K562 (cell line): ENCODE measurements around the gene TNFRSF13B. TPM values are rescaled to one million over a fixed set of nuclear protein-coding genes. Genes with fewer than 3 reads are reported as not detected.

Experiments
- ATAC-seq: fragments of 200-7000 bp; cut with Tn5 transposase; 3 replicates; pipeline ENCODE4 v1.9.1; 2020; ENCODE audit warnings: moderate library complexity
- BruUV-seq: library from RNA; stranded (reverse); fragments of 400-500 nt; replicated peaks from 2 replicates; lab custom pipeline; 2021; lab: Mats Ljungman, UMichigan
- CTCF ChIA-PET: fragments of 300-600 bp; formaldehyde crosslinking; extraction: SDS; loops from one replicate; lab custom pipeline; 2021; ENCODE audit warnings: low intra/inter-chr PET ratio; lab: Yijun Ruan, JAX
- POLR2A ChIA-PET: fragments of 300-600, 350-650 bp; sonication (Branson Sonifier 250); formaldehyde crosslinking; extraction: SDS; loops from one replicate; lab custom pipeline; 2021; ENCODE audit warnings: antibody characterized with exemption, inconsistent platforms; lab: Yijun Ruan, JAX
- DNase-seq, 4 experiments: peaks; one replicate each; pipeline versions ENCODE4 v3.0.0 to v3.0.0-alpha.2; 2011 to 2018; ENCODE audit warnings: low spot score in 3 of 4, mixed read lengths in 3 of 4; ENCODE audit errors: extremely low read depth in 1 of 4
- FAIRE-seq: peaks from 2 replicates; lab custom pipeline; 2011; peaks lifted over from hg19 to GRCh38; lab: Jason Lieb, UNC
- H2AFZ ChIP-seq: 2 replicates; pipeline ENCODE4 v1.6.0; 2011; ENCODE audit warnings: low read depth, low read length, control low read depth, inconsistent platforms
- H3K27ac ChIP-seq: fragments of 200-600 bp; 3 replicates; pipeline ENCODE4 v1.8.0; 2011; ENCODE audit warnings: low read depth, mild to moderate bottlenecking, control low read depth, inconsistent platforms, low read length, moderate library complexity, mixed read lengths; ENCODE audit errors: extremely low read depth
- H3K27me3 ChIP-seq, 2 experiments: fragments of 300-600 bp in 1 of 2; 2 replicates in 1 of 2; 3 replicates in 1 of 2; pipeline versions ENCODE4 v1.6.0 to v1.8.0; 2011; ENCODE audit warnings: inconsistent platforms in 2 of 2, low read length in 2 of 2, mild to moderate bottlenecking in 1 of 2, mixed read lengths in 1 of 2, moderate library complexity in 1 of 2; ENCODE audit not compliant: control insufficient read depth in 2 of 2, insufficient read depth in 2 of 2
- H3K36me3 ChIP-seq: fragments of 300-600 bp; 3 replicates; pipeline ENCODE4 v1.8.0; 2011; ENCODE audit warnings: mild to moderate bottlenecking, low read length, inconsistent platforms; ENCODE audit not compliant: control insufficient read depth, insufficient read depth
- H3K4me1 ChIP-seq, 2 experiments: fragments of 200-600 bp in 1 of 2; replicated peaks in 1 of 2; 2 replicates in 1 of 2; 3 replicates in 1 of 2; pipeline versions ENCODE4 v1.5.1 to v1.8.0; 2011; ENCODE audit warnings: inconsistent platforms in 2 of 2, low read length in 2 of 2, mild to moderate bottlenecking in 1 of 2, mixed read lengths in 1 of 2, moderate library complexity in 1 of 2; ENCODE audit not compliant: control insufficient read depth in 2 of 2, insufficient read depth in 2 of 2
- H3K4me2 ChIP-seq: 2 replicates; pipeline ENCODE4 v1.6.1; 2011; ENCODE audit warnings: low read length, control low read depth, inconsistent platforms, mixed read lengths; ENCODE audit not compliant: insufficient read depth
- H3K4me3 ChIP-seq: fragments of 200-600 bp; sonication (generic), shearing (Covaris generic); 2 replicates; pipeline ENCODE4 v1.5.1; 2016; ENCODE audit warnings: control low read depth, inconsistent platforms
- H3K79me2 ChIP-seq: fragments of 200-600 bp; 3 replicates; pipeline ENCODE4 v1.8.0; 2011; ENCODE audit warnings: low read length, inconsistent platforms; ENCODE audit not compliant: control insufficient read depth, insufficient read depth
- H3K9ac ChIP-seq, 2 experiments: 2 replicates each; pipeline versions ENCODE4 v1.6.0 to v1.6.1; 2011; ENCODE audit warnings: low read depth in 2 of 2, low read length in 2 of 2, control low read depth in 1 of 2, inconsistent platforms in 1 of 2, mild to moderate bottlenecking in 1 of 2, mixed read lengths in 1 of 2; ENCODE audit not compliant: insufficient read depth in 1 of 2
- H3K9me1 ChIP-seq: one replicate; pipeline ENCODE4 v1.6.0; 2011; ENCODE audit warnings: inconsistent platforms, mild to moderate bottlenecking, low read length, moderate library complexity; ENCODE audit not compliant: control insufficient read depth, insufficient read depth
- H3K9me3 ChIP-seq: replicated peaks from 2 replicates; pipeline ENCODE4 v1.5.1; 2011; ENCODE audit warnings: low read depth, low read length, inconsistent platforms; ENCODE audit not compliant: control insufficient read depth, insufficient read depth
- H4K20me1 ChIP-seq: replicated peaks from 2 replicates; pipeline ENCODE4 v1.6.1; 2011; ENCODE audit warnings: low read length, inconsistent platforms, mixed read lengths; ENCODE audit not compliant: control insufficient read depth, insufficient read depth
- E2F3 ChIP-seq: fragments of 250-450 bp; sonication (Bioruptor Pico); IDR thresholded peaks from 2 replicates; pipeline ENCODE4 v1.4.0; 2020; ENCODE audit warnings: mild to moderate bottlenecking
- HCFC1 ChIP-seq: IDR thresholded peaks from 2 replicates; pipeline ENCODE4 v1.6.1; 2012; ENCODE audit warnings: low read depth, low read length, improper control_type of control experiment
- ILF3 ChIP-seq: fragments of 450-650 bp; IDR thresholded peaks from 2 replicates; pipeline ENCODE4 v1.6.1; 2018; ENCODE audit warnings: antibody characterized with exemption, mild to moderate bottlenecking, moderate library complexity, borderline replicate concordance
- ILK ChIP-seq: fragments of 450-650 bp; IDR thresholded peaks from 2 replicates; pipeline ENCODE4 v1.6.1; 2016; ENCODE audit warnings: missing genetic modification characterization, low read depth, mild to moderate bottlenecking, missing compliant biosample characterization, moderate library complexity, borderline replicate concordance
- RBM34 ChIP-seq: fragments of 200-400 bp; formaldehyde crosslinking; IDR thresholded peaks from 2 replicates; pipeline ENCODE4 v1.6.1; 2018; ENCODE audit warnings: low read length, borderline replicate concordance; ENCODE audit not compliant: insufficient read depth
- TCFL5 ChIP-seq: fragments of 250-450 bp; sonication (Bioruptor Pico); conservative IDR thresholded peaks from 2 replicates; pipeline ENCODE4 v1.6.1; 2021; ENCODE audit warnings: mild to moderate bottlenecking, moderate library complexity, matching md5 sums
- ZBTB7A ChIP-seq: IDR thresholded peaks from 2 replicates; pipeline ENCODE4 v1.6.1; 2011; ENCODE audit warnings: low read depth, mild to moderate bottlenecking, low read length, moderate library complexity, borderline replicate concordance; ENCODE audit not compliant: control insufficient read depth
- ZNF253 ChIP-seq: fragments of 250-450 bp; sonication (Bioruptor Pico); conservative IDR thresholded peaks from 2 replicates; pipeline ENCODE4 v1.6.1; 2021; ENCODE audit warnings: mild to moderate bottlenecking
- ZNF695 ChIP-seq: fragments of 450-650 bp; formaldehyde crosslinking; IDR thresholded peaks from 2 replicates; pipeline ENCODE4 v1.4.0; 2020; ENCODE audit warnings: mild to moderate bottlenecking, moderate library complexity
- ZNF75A ChIP-seq: fragments of 450-650 bp; formaldehyde crosslinking; IDR thresholded peaks from 2 replicates; pipeline ENCODE4 v1.4.0; 2020; ENCODE audit warnings: mild to moderate bottlenecking
- WGBS: fragments of 100-300 bp; shearing (Covaris generic); methylation state at CpG from one replicate; pipeline ENCODE4 v1.1.6; 2016; ENCODE audit warnings: low coverage, mixed read lengths; ENCODE audit not compliant: insufficient coverage; ENCODE audit errors: missing lambda C conversion rate; 5-methylcytosine and 5-hydroxymethylcytosine counted together
- in situ Hi-C: fragments of 300-500 bp; cut with MboI; formaldehyde crosslinking; loops from 4 replicates; pipeline ENCODE4 v1.15.0; 2018; ENCODE audit warnings: inconsistent platforms, mixed read lengths
- intact Hi-C: fragments of 100-400 bp; cut with micrococcal nuclease; formaldehyde crosslinking; loops from 2 replicates; pipeline ENCODE4 v1.14.2; 2022
- polyA plus RNA-seq, 8 experiments: library from polyadenylated mRNA; depleted of rRNA in 4 of 8; stranded (reverse) in 5 of 8; unstranded in 3 of 8; fragments of >200 nt; fragmentation: Nextera tagmentation in 2 of 8; fragmentation: Illumina TruSeq in 1 of 8; extraction: Ambion mirVana in 2 of 8; extraction: Trizol in 1 of 8; gene quantifications; 2 replicates each; pipeline versions ENCODE4 v1.2.1 to v1.2.3, GENCODE V29; 2011 to 2014; ENCODE audit warnings: inconsistent platforms in 1 of 8, missing spikeins in 1 of 8
- total RNA-seq, 7 experiments: library from RNA; depleted of rRNA in 6 of 7; stranded (reverse); fragments of >200 nt in 6 of 7; fragmentation: Illumina TruSeq in 2 of 7; extraction: Trizol in 2 of 7; gene quantifications; 2 replicates each; pipeline versions ENCODE4 v1.2.1 to v1.2.3, GENCODE V29; 2011 to 2021; ENCODE audit warnings: low replicate concordance in 1 of 7
- TF ChIP-seq, protein P1 (sequence below): fragments of 250-450 bp; sonication (Bioruptor Pico); IDR thresholded peaks from 2 replicates; pipeline ENCODE4 v1.8.0; 2021; ENCODE audit warnings: mild to moderate bottlenecking, moderate library complexity
- TF ChIP-seq, protein P2 (sequence below), 2 experiments: fragments of 450-650 bp in 1 of 2; sonication (generic) in 1 of 2; formaldehyde crosslinking in 1 of 2; IDR thresholded peaks in 1 of 2; conservative IDR thresholded peaks in 1 of 2; 2 replicates each; pipeline versions ENCODE4 v1.6.1 to v1.8.1; 2016 to 2023; ENCODE audit warnings: mild to moderate bottlenecking in 2 of 2, moderate library complexity in 2 of 2, inconsistent platforms in 1 of 2, missing genetic modification reagents in 1 of 2

Gene TNFRSF13B
- total and polyA plus RNA-seq, 9 of the 15 experiments (the other 6 are each of a cell fraction or from before 2014, with no cell fraction given), result not detected

DNA sequence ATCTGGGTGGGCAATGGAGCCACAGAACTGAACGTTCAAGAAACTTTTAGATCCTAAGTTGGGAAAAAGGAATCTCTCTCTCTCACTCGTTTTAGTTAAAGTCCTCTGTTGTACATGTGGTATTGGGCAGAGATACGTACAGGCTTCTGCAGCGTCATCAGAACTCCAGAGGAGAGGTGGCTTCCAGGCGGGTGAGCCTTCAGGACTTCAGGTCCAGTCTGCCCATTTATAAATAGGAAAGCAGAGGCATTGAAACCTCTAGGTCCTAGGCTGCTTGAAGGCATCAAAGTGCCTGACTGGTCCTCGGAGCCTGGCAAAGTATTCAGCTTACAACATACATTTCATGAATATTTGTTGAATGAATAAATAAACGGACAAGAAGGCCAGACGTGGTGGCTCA is 8.1 kb upstream of the TNFRSF13B start:
- in situ Hi-C loops, result loop anchor here (25.0 kb wide), 1 partner anchor 657 kb away; no protein-coding TSS in a partner anchor
- ATAC-seq (no peak), FAIRE-seq (no peak), DNase-seq (no peak)
- Histone ChIP-seq H3K79me2 (no peaks in the 10 kb centered on the region), H3K36me3 (no peaks in the 10 kb centered on the region), H3K27me3 (peaks cover 28 to 52% of the 10 kb centered on the region in 2 experiments), H3K27ac (no peak overlapping the region), H3K9ac (no peak overlapping the region), H3K4me3 (no peak overlapping the region), H3K4me2 (no peak overlapping the region), H3K9me1 (no peaks in the 10 kb centered on the region), H3K9me3 (no peaks in the 10 kb centered on the region), H3K4me1 (no peaks in the 10 kb centered on the region; a peak in 1 of 5 replicates), H4K20me1 (no peaks in the 10 kb centered on the region; the same call in 1 of the 2 replicates), H2AFZ (no peak overlapping the region)
- no TSS peak for BruUV-seq
- WGBS, result 3% methylated on average over 6 of the region's 8 CpGs
- intact Hi-C loops, result no loop called here
- POLR2A ChIA-PET, result interaction anchor here (0.7 kb wide), 1 partner anchor 10 kb away, joined by 3 read pairs; no protein-coding TSS in a partner anchor
- CTCF ChIA-PET, result no interaction called here
- TF ChIP-seq ILF3 (no peak), HCFC1 (no peak), ZNF75A (CRISPR knock-in tag) (no peak), RBM34 (no peak), ILK (tag) (no peak), E2F3 (no peak), ZNF695 (no peak), ZBTB7A (no peak), TCFL5 (CRISPR knock-in tag) (no peak), ZNF253 (CRISPR knock-in tag) (no peak)
- TF ChIP-seq, protein P1, sequence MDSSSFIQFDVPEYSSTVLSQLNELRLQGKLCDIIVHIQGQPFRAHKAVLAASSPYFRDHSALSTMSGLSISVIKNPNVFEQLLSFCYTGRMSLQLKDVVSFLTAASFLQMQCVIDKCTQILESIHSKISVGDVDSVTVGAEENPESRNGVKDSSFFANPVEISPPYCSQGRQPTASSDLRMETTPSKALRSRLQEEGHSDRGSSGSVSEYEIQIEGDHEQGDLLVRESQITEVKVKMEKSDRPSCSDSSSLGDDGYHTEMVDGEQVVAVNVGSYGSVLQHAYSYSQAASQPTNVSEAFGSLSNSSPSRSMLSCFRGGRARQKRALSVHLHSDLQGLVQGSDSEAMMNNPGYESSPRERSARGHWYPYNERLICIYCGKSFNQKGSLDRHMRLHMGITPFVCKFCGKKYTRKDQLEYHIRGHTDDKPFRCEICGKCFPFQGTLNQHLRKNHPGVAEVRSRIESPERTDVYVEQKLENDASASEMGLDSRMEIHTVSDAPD (CRISPR knock-in tag), result no peak
- TF ChIP-seq, protein P2, sequence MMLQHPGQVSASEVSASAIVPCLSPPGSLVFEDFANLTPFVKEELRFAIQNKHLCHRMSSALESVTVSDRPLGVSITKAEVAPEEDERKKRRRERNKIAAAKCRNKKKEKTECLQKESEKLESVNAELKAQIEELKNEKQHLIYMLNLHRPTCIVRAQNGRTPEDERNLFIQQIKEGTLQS (IDR thresholded peaks at IDR 0.05), result no peak
- TF ChIP-seq, protein P2 (CRISPR knock-in tag; conservative IDR thresholded peaks at IDR 0.05), result no peak
